ENCODE data around the gene SSBP3. TPM values are rescaled to one million over a fixed set of nuclear protein-coding genes. Genes with fewer than 3 reads are reported as not detected.
A peak's percentile ranks its signal among the peaks of the same experiment; 100 is the strongest.

Gene SSBP3
- polyA plus RNA-seq, 10 donors: 44.8 to 68.1 (median 51.2) TPM

DNA sequence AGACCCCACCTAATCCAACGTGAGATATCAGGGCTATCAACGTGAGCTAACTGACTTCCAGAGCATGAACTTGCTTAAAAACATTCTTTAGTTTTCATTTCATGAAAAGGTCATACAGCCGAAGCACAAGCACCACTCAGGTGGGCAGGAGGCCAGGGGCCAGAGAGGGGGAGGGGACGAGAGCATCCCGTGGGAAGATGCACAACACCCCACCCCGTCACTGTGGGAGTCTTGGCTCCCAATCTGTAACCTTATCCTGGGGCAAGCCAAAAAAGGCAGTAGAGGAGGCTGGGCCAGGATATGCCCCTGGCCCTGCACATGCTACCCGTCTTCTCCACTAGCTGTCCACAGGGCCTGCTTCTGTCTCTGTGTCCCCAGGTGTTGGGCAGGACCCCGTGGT lies 31.4 kb downstream of the SSBP3 start:
- DNase-seq: no peak

DNA sequence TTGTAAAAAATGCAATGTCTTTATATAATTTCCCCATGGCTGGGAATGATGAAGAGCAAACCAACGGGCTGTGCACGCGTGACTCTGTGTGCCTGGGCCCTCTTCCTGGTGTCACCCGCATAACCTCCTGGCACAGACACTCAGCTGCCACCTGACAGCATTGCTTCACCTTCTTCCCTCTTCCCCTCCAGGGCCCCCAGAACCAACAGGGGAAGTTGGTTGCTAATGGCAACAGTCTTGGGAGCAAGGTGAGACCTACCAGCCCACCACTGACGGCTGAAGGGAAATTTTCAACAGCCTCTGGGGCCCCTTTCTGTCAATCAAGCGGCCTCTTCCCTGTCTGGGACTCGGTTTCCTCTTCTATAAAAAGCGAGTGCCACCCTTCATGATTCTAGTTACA lies 33.2 kb downstream of the SSBP3 start:
- no peak for DNase-seq

DNA sequence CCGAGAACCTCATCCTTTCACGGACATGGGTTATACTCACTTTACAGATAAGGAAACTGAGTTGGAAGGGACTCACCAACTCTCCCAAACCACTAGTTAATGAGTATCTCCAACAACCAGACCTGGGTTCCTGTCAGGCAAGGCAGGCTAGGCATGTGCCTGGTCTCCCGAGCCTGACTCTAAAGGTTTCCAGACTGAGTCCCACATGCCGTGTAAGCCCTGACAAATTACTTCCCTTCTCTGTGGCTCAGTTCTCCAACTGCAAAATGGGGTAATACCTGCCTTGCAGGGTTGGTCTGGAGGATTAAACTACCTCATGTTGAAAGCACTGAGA lies 34.3 kb downstream of the SSBP3 start:
- no peak for DNase-seq

DNA sequence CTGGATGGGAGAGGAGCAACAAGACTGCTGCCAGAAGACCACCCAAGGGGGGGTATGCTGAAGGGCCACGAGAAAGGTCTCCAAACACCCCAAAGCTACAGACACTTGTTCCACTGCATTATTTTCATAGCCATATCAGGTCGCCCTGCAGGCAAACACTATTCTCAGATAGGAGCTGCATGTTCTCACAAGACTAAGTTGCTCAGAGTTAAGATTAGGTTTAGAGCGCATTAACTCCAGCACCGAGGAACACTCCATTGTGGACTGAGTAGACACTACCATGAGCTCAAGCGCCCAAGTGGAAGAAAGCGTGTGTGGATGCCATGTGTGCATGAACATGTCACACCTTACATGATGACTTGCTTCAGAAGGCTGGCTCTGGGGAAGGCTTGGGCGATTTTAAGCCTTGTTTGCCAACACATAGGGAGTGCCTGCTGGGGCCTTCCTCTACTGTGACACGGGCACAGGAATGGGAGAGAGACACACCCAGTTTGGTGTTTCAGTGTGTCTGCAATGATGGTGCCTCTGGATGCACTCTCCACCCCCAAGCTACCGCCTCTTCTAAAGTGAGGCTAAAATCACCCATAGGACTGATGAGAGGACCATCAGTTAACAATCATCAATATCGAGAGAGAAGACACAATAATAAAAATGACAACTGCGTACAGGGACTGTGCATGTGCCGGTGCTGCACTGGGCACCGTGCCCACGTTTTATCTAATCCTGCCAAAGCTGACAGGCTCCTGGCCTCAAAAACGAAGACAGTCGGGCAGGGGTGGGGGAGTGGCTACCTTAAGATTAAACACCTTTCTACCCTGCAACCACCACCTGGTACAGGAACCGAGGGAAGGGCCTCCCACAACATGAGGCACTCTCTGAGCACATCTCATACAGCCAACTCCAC lies 34.9 kb downstream of the SSBP3 start:
- DNase-seq: no peak

DNA sequence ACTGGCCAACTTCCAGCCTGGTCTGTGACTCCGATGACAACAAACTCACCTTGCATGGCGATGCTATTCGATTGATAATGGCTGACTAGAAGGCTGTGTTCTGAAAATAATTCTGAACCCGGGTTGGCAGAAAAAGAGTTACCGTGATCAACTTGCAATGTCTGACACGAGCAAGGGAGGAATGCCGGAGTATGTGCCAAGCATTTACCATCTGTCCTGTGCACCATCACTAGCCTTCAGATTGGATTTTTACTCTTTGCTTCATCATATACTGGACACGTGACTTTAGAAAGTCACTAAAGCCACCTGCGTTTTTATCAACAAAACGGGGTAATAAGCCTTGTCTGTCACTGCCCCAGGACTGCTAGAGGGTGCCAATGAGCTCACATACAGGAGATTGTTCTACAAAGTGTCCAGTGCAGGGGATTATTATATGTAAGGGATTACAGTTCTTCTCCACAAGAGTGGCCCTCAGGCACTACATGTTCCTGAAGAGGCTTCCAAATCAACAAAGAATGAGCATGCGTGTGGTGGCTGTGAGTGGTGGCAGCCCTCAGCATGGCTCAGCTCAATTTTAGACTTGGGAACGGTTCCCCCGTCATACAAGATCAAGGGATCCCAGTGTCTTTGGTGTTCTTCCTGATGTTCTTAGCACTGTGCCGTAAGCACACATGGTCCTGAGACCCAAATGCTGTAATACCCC lies 35.8 kb downstream of the SSBP3 start:
- DNase-seq: no peak

DNA sequence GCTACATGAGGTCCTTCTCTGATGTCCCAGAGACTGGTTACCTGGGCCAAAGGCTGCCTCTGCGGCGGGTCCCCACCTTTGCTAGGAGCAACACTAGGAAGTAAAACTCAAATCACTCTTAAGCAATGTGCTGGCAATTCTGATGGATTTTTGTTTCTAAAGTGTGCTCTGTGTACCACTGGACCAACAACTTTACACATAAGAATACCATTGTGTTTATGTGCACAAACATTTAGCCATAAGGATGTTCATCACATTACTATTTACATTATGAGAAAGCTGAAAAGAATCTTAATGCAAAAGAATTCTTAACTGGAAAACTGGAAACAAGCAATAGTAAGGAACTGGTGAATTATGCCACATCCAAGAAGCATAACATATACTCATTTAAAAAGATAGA lies 38.6 kb downstream of the SSBP3 start:
- no peak for DNase-seq

DNA sequence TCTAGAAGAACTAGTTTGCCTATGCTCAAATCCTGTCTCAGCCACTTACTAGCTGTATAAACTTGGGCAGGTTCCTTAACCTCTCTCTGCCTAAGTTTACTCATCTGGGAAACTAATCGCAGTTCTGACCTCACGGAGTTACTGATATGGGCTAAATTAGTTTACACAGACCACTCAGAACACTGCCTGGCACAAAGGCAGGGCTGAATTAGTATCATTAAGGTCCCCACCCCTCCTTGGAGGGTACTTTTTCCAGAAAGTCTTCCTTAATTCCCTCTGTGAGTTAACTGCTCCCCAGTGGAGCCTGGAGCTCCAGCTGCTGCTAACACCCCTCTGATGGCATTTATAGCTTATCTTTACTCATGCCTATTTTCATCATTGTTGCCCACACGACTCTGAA lies 40.3 kb downstream of the SSBP3 start:
- no peak for DNase-seq

DNA sequence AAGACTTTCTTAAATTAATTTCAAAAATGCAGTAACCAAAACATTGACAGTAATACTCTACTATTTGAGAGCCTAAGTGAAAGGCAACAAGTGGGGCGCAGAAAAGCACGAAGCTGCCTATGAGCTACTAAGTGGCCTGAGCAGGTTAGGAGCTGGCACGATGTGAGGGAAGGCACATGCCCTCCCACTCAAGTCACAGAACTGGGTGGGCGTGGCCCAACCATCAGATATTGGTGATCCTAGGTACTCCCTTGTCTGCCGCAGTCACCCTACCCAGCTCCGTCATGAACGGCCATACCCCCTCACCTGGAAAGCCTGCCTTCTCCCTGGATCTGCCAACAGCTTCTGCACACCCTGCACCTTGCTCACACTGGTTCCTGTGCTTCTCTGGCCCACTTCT lies 40.8 kb downstream of the SSBP3 start:
- no peak for DNase-seq

DNA sequence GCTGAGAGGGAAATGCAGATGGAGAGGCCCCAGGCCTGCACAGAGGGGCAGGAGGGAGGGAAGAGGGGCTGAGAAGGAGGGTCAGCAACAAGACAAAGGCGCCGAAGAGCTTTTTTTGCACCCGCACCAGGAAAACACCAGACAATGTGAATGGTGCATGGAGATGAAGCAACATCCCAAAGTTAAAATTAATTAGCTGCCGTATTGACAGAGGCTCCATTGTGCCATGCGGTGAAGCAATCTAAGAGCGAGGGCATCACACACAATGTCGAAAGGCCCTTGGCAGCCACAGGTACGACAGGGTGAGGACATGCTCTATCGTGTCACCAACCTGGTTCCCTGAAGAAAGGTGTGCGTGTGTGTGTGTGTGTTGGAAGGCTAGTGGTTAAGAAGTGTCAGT lies 41.2 kb downstream of the SSBP3 start:
- no peak for DNase-seq

DNA sequence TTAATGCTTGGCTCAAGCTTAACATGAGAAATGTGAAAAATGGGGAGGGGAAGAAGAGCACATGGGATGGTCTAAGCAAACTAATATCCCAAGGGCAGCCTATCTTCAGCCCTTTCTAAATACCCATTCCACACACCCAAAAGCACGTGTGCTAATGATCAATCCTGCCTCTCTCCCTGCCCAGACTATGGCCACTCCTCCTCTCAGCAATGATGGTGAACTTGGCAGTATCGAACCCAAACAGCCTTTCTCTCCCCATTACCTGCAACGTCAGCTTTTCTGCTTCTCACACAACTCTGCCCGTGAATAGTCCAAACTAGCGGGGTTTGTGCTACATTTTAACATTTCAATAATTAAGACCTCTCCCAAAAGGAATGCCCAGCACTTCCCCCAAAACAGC lies 41.6 kb downstream of the SSBP3 start:
- no peak for DNase-seq

DNA sequence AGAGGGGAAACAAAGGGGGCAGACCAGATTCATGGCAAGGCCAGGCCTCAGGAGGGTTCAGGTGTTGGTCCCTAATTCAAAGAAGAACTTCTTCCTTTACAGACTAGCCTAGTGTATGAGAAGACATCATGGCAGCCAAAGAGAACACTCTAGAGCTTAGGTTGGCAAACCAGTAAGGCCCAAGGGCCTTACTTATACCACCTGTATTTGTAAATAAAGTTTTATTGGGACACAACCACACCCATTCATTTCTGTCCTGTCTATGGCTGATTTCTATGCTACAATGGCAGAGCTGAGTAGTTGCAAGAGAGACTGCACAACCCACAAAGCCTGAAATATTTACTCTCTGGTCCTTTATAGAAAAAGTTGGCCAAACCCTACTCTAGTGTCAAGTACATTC lies 42.3 kb downstream of the SSBP3 start:
- DNase-seq: no peak

DNA sequence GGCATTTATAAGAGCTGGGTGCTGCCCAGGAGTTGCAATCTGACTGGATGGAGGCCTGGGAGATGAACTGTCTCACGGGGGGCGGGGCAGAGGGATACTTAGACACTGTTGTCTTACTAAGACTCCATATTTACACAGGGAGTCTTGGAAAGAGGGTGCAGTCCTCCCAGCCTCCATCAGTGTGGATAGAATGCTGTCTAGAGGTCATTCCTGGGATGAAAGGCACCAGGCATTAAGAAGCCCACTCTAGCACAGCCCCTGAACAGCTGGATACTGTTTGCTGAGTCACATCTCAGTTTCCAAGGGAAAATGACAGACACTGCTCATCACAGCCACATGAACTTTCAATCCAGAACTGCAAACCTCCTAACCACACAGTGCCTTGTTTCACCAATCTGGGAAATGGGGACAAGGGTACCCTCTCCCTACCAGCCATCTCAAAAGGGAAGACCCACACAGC lies 43.3 kb downstream of the SSBP3 start:
- DNase-seq: no peak

DNA sequence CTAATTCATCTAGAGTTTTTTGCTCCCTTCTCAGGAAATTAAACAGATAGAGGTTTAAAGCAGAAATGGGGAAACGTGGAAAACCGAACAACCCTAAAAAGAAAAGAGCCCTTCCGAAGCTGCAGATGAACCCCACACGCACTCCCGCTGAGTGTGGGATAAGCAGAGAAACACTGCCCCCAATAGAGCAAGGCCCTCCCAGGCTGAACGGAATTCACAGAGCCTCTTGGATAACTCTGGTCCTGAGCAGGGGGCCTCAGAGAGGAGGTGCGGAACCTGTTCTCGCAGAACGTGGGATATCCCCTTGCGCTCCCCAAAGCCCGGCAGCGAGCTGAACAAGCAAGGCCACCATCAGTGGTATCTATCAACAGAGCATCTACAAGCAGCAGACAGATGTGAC lies 44.9 kb downstream of the SSBP3 start:
- DNase-seq: peak in 2 of 3 donors; percentile 45 to 67

DNA sequence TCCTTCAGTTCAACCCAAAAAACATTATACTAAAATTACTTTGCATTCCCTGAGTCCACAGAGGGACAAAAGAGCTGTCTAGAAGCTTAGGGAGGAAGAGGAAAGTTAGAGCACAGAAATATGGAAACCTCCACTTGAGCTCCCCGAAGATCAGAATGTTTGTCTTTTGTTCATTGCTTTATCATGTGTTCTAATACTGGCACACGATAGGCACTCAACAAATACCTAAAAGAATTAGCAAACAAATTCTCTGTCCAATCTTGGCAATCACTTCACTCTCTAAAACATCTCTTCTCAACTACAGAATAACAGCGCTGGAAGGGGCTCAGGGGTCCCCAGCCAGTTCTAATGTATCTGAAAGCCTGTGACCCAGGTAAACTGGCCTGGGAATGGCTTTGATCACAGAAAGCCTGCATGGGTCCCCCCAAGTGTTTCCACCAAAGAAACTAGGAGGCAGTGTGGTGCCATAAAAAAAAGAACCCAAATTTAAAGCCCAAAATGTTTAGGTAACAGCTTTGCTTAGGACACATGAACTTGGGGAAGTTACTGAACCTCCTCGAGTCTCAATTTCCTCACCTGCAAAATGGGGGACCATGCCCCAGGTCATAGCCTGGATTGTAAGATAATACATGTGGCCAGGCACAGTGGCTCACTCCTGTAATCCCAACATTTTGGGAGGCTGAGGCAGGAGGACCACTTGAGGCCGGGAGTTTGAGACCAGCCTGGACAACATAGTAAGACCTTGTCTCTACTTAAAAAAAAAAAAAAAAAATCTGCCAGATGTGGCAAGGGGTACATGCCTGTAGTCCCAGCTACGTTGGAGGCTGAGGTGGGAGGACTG lies 45.8 kb downstream of the SSBP3 start:
- DNase-seq: no peak

DNA sequence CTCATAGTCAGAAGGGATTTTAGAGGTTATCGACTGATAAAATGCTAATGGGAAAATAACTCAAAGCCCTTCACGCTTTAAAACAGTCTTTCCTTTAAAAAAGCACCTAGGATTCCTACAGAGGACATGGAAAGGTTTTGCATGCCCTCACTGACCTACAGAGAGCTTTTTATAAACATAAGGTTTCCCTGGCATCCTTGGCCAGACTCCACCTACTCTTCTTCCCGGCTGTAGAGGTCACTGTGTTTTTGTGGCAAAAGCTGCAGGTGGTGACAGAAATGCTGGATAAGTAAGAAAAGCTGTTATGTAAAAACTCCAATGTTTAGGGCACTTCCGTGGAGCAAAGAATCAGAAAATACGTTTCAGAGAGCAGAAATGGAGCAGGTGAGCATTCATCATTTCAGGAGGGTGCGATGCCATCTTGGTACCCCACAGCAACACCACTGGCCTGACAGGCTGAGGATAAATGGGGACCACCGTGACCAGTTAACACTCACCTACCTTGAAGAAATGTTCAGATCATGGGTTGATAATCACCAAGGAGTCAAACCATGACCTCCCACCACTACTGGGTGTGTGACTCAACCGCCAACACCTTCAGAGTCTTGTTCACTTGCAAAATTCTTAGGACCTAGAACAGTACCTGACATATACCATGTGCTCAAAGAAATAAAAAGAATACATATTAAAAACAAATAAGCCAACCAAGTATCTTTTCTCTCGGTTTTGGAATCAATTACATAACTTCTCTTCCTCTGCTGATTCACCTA lies 46.6 kb downstream of the SSBP3 start:
- no peak for DNase-seq

DNA sequence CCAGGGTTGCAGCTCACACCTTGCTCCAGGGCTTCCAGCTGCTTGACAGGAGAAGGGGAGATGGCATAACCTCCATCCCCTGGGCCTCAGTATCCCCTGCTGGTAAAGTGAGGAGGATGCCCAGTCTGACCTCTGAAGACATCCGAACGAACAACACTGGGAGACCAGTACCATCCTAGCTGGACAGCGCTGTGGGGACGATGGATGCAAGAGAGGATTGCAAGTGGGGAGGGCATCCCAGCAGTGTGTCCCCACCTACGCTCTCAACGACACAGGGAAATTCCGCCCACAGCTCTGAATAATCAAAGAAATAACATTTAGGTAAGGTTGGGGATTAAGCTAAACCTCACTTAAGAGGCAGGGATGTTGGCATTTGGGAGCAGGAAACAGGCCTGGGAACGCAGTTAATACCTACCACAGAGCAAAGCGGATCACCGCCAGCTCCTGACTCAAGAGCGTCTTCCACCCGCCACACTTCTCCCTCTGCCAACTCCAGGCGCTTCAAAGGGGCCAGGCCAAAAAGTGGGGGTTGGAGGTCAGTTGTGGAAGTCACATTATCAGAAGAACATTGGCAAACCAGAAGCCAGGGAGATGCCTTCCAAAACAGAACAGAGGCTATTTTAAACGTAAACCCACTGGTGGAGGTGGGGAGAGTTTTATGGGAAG lies 47.6 kb downstream of the SSBP3 start:
- DNase-seq: no peak

DNA sequence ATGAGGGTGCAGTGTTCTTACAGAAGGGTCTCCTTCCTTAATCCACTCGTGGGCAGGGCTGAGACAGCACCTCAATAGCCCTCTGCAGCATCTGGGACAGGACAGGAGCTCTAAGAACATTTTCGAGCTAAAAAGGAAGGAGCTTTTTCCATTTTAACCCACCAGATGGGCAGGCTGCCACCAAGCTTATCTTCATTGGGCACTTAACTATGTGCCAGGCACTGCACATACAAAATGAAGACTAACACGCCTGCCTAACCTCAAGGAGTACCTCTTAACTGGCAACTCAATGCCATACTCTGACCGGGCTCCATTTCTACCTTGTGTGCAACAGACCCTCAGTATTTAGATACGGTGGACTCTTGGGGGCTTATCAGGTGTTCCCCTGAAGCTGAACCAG lies 48.2 kb downstream of the SSBP3 start:
- DNase-seq: no peak

DNA sequence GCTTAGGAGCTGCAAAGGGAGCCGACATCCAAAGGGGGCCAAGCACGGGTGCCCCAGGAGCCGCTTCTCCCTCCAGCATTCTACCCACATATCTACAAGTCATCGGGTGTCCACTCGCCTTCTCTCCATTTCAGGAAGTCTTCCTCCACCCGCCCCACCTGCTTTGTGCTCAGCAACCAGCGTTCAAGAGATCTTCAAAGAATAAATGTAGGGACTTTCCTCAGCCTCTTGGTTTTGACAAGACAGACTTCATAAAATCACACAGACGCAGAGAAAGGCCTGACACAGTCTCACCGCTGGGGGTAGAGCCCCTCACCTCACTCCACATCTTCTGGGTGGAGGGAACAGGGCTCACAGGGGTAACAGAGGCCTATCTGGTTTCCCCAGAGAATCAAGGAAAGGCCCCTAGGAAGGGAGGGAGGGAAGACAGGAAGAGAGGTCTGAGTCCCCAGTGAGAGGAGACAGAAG lies 49.5 kb downstream of the SSBP3 start:
- no peak for DNase-seq

DNA sequence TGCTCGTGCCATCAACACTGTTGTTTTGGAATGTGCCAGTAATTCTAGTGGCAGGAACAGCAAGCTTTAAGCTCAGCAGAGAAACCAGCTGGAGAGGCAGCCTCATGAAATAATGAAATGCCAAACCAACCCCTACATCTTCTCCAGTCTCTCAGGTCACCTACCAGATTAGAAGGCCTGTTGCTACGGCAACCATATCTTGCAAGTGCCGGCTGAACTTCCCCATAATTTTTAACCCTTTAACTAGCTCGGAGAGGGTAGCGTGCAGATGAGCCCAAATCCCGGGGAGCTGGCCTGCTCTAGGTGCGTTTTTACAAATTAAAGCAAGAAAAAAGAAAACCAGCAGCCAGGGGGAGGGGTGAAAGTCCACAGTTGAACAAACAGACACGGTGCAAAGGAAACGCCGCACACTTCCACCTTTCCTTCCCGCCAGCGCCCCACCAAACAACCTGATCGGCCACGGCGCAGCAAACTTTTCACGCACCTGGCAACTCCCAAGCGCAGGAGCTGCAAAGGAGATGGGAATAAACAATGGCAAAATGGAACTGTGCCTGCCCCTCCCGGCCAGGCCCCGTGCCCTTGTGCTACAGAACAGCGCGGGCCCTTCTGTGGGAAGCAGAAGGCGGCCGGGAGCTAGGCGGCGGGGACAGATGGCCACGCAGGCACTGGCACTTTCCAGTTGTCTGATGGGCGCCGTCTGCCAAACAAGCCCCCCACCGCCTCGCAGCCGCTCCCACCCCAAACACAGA lies 50.1 kb downstream of the SSBP3 start:
- no peak for DNase-seq

DNA sequence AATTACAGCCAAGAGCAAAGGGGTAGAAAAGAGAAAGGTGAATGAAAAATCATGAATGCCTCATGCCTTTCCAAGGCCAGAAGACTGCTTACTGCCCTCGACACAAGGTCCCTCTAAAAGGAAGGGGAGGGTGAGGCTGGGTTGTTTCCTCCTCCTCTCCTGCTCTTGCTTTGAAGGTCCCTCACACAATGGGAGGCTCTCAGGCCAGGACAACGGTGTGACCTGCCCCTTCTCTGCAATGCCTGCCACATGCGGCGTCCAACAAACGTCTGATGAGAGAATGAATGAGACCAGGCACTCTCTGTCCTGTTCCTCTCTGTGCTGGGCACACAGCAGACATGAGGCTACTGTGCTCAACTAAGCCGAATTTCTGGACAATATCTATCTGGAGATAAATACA lies 51.3 kb downstream of the SSBP3 start:
- no peak for DNase-seq

All from muscle of back (tissue), 11 donors.